ENCODE measurements around the gene RBFOX2.
"Not testable (repeated sequence)": the region's sequence is repeated elsewhere in the genome, so short reads cannot be mapped to it uniquely, and the experiment has no call there.

RBFOX2 gene

DNA sequence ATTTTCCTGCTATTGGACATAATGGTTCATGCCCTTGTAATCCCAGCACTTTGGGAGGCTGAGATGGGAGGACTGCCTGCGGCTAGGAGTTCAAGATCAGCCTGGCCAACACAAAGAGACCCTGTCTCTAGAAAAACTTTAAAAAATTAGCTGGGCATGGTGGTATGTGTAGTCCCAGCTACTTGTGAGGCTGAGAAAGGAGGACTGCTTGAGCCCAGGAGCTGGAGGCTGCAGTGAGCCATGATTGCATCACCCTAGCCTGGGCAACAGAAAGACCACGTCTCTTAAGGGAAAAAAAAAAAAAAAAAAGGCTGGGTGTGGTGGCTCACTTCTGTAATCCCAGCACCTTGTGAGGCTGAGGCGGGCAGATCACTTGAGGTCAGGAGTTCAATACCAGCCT, 217.0 kb downstream of the RBFOX2 start:
- TF ChIP-seq CTCF (IDR thresholded peaks at IDR 0.05; ENCODE audit: low read depth, low read length), result no peak
- DNase-seq (ENCODE audit: extremely low read depth, low read depth), result no peak

DNA sequence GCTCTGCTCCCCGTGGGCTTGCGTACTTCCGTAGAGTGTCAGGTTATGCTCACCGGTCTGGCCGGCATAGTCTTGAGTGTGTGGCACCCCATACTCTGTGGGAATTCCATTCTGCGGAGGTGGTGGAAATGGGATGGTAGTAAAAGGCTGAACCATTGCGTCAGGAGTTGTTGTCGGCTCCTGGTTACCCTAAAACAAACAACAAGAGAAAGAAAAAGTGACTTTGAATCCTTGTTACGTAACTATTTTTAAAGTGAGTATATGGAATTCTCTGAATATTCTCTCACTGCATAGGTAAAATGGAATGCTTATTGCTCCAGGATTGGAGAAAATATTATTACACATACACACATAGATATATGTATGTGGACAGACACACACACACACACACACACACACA, 218.8 kb downstream of the RBFOX2 start:
- TF ChIP-seq CTCF (IDR thresholded peaks at IDR 0.05; ENCODE audit: low read depth, low read length), result no peak
- DNase-seq (ENCODE audit: extremely low read depth, low read depth), result no peak

GRCh38 chr22:35808377-35808776, 220.2 kb downstream of the RBFOX2 start:
- DNase-seq (ENCODE audit: extremely low read depth, low read depth), result no peak
- TF ChIP-seq CTCF (IDR thresholded peaks at IDR 0.05; ENCODE audit: low read depth, low read length), result no peak

- not testable (repeated sequence) for DNase-seq (ENCODE audit: extremely low read depth, low read depth)
These were observed 222.0 kb downstream of the RBFOX2 start for GRCh38 chr22:35806668-35807067.

DNA sequence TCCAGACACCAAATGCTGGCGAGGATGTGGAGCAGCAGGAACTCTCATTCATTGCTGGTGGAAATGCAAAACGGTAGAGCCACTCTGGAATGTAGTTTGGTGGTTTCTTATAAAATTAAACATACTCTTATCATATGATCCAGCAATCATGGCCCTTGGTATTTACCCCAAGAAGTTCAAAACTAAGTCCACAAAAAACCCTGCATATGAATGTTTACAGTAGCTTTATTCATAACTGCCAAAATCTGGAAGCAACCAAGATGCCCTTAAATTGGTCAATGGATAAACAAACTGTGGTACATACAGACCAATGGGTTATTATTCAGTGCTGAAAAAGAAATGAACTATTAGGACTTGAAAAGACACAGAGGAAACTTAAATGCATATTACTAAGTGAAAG, 223.2 kb downstream of the RBFOX2 start:
- TF ChIP-seq CTCF (IDR thresholded peaks at IDR 0.05; ENCODE audit: low read depth, low read length), result no peak
- no peak for DNase-seq (ENCODE audit: extremely low read depth, low read depth)

- no peak for TF ChIP-seq CTCF (IDR thresholded peaks at IDR 0.05; ENCODE audit: low read depth, low read length)
- no peak for DNase-seq (ENCODE audit: extremely low read depth, low read depth)
These were observed 224.2 kb downstream of the RBFOX2 start for GRCh38 chr22:35804421-35804820.

DNA sequence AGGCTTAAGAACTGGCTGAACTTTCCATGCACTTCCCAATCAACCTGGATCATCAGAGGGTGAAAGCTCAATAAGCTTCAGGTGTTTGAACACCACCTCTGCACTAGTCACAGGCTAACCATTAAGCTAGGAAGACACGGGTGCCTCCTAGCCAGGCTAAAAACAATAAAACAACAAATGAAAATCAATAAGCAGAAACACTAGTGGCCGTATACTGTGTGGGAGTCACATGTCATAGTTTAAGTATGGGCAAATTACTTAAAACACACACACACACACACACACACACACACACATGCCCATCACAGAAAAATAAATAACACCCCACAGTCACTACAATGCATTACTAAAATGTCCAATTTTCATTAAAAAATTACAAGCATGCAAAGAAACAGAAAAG, 225.7 kb downstream of the RBFOX2 start:
- DNase-seq (ENCODE audit: extremely low read depth, low read depth), result no peak
- no peak for TF ChIP-seq CTCF (IDR thresholded peaks at IDR 0.05; ENCODE audit: low read depth, low read length)

DNA sequence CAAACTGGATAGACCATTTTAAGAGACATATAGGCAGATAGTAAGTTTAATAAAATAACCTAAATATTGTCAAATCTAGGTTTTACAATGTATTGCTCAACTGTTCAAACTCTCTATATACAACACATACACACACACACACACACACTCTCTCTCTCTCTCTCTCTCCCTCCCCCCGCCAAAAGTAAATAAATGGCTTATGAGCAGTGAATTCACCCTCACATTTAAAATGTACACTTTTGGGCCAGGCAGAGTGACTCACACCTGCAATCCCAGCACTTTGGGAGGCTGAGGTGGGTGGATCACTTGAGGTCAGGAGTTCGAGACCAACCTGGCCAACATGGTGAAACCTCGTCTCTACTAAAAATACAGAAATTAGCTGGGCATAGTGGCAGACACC, 227.3 kb downstream of the RBFOX2 start:
- not testable (repeated sequence) for DNase-seq (ENCODE audit: extremely low read depth, low read depth)

DNA sequence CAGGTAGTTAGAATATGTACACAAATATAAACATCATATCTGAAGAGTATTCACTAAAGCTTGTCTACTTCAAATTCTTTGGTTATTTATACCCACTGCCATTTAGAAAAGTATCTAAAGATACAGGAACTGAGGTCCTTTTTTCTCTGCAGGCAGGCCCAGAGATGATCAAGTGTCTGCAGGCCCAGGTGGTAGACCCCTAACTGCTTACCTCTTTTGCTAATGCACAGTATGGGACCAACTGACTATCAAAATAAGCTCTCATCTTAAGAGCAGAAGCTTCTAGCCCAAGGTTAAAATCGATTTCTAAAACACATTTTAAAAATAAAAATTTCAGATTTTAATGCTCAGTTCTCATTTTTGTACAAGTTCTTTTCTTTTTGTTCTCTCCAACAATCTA, 229.5 kb downstream of the RBFOX2 start:
- TF ChIP-seq CTCF (IDR thresholded peaks at IDR 0.05; ENCODE audit: low read depth, low read length), result no peak
- no peak for DNase-seq (ENCODE audit: extremely low read depth, low read depth)

All from AG09319 (cell line).